GM21717 (cell line): ENCODE data around the gene SEC22A.

ENCODE experiments used
- ATAC-seq: cut with Tn5 transposase; IDR thresholded peaks from one replicate; pipeline ENCODE4 v1.9.1; 2021; ENCODE audit warnings: mild to moderate bottlenecking, moderate library complexity; ENCODE audit not compliant: unreplicated experiment

The SEC22A gene

GRCh38 chr3:123286308-123287023 is 84.7 kb downstream of the SEC22A start:
- ATAC-seq = no peak

GRCh38 chr3:123287051-123287961 is 85.6 kb downstream of the SEC22A start:
- ATAC-seq = no peak

GRCh38 chr3:123287962-123288302 is 86.2 kb downstream of the SEC22A start:
- no peak for ATAC-seq

- no peak for ATAC-seq
These were observed 87.8 kb downstream of the SEC22A start for GRCh38 chr3:123289391-123290106.

GRCh38 chr3:123290107-123290930 is 88.6 kb downstream of the SEC22A start:
- ATAC-seq = no peak

- no peak for ATAC-seq
These were observed 89.2 kb downstream of the SEC22A start for GRCh38 chr3:123290962-123291361.

- no peak for ATAC-seq
These were observed 89.7 kb downstream of the SEC22A start for GRCh38 chr3:123291404-123291803.

GRCh38 chr3:123292321-123293310 is 90.9 kb downstream of the SEC22A start:
- ATAC-seq = no peak

GRCh38 chr3:123294296-123294938 is 92.7 kb downstream of the SEC22A start:
- no peak for ATAC-seq

GRCh38 chr3:123295171-123295900 is 93.6 kb downstream of the SEC22A start:
- no peak for ATAC-seq

GRCh38 chr3:123295901-123296250 is 94.1 kb downstream of the SEC22A start:
- no peak for ATAC-seq

GRCh38 chr3:123296261-123296660 is 94.5 kb downstream of the SEC22A start:
- no peak for ATAC-seq

- no peak for ATAC-seq
These were observed 95.3 kb downstream of the SEC22A start for GRCh38 chr3:123296836-123297626.

- ATAC-seq = no peak
These were observed 95.8 kb downstream of the SEC22A start for GRCh38 chr3:123297627-123297899.

GRCh38 chr3:123298903-123299302 is 97.2 kb downstream of the SEC22A start:
- no peak for ATAC-seq

GRCh38 chr3:123299581-123299980 is 97.8 kb downstream of the SEC22A start:
- ATAC-seq = no peak

GRCh38 chr3:123300056-123300455 is 98.3 kb downstream of the SEC22A start:
- ATAC-seq = no peak

GRCh38 chr3:123300583-123300982 is 98.8 kb downstream of the SEC22A start:
- no peak for ATAC-seq
